Eye (tissue), 1 donor: ENCODE results near the gene TRAF2.

Source experiments
- DNase-seq: peaks from one replicate; pipeline ENCODE4 v3.0.0-alpha.2; 2015

TRAF2 gene

GRCh38 chr9:136965771-136966484, 79.6 kb downstream of the TRAF2 start:
- DNase-seq = peak; percentile 70

GRCh38 chr9:136968333-136969127, 82.2 kb downstream of the TRAF2 start:
- DNase-seq = no peak

GRCh38 chr9:136969150-136969549, 82.8 kb downstream of the TRAF2 start:
- DNase-seq = no peak

- no peak for DNase-seq
Measured at GRCh38 chr9:136969774-136970173, 83.5 kb downstream of the TRAF2 start.

GRCh38 chr9:136970361-136970760, 84.0 kb downstream of the TRAF2 start:
- DNase-seq = no peak

GRCh38 chr9:136971746-136972145, 85.4 kb downstream of the TRAF2 start:
- no peak for DNase-seq

GRCh38 chr9:136972335-136972734, 86.0 kb downstream of the TRAF2 start:
- DNase-seq = no peak

GRCh38 chr9:136972743-136973142, 86.4 kb downstream of the TRAF2 start:
- DNase-seq = no peak

- no peak for DNase-seq
Measured at GRCh38 chr9:136973618-136974617, 87.6 kb downstream of the TRAF2 start.

GRCh38 chr9:136974817-136975535, 88.7 kb downstream of the TRAF2 start:
- no peak for DNase-seq

GRCh38 chr9:136975644-136976043, 89.3 kb downstream of the TRAF2 start:
- DNase-seq = no peak
